Activated CD8-positive, alpha-beta memory T cell treated with anti-CD3 and anti-CD28 coated beads, Interleukin-2, amount 50 U/mL, for 4 hours (primary cell): ENCODE results near the gene USHBP1.
A peak's percentile ranks its signal among the peaks of the same experiment; 100 is the strongest.

Experiments used
- DNase-seq: peaks from one replicate; pipeline ENCODE4 v3.0.0-alpha.2; 2020

USHBP1 gene

GRCh38 chr19:17263712-17264640 is 569 bp downstream of the USHBP1 start:
- DNase-seq, result no peak

DNA sequence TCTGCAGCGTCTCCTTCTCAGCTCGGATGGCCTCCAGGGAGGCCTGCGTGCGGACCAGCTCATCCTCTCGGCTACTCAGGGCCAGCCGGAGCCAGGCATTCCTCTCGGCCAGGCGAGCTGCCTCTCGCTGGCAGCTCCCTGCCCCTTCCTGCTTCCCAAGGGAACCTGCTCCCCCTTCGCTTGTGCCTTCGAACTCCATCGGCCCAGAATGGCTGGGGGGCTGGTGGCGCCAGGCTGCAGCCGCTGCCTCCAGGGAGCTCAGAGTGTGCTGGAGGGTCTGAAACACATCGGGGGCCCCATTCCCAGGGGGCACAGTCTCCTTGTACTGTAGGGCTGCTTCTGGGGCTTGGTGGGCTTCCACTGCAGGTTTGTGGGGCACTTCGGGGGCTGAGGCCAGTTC is 2.0 kb downstream of the USHBP1 start:
- DNase-seq, result no peak

GRCh38 chr19:17260842-17261325 is 3.7 kb downstream of the USHBP1 start:
- DNase-seq, result peak; percentile 89

- no peak for DNase-seq
Observed at GRCh38 chr19:17259934-17260333, 4.6 kb downstream of the USHBP1 start.

DNA sequence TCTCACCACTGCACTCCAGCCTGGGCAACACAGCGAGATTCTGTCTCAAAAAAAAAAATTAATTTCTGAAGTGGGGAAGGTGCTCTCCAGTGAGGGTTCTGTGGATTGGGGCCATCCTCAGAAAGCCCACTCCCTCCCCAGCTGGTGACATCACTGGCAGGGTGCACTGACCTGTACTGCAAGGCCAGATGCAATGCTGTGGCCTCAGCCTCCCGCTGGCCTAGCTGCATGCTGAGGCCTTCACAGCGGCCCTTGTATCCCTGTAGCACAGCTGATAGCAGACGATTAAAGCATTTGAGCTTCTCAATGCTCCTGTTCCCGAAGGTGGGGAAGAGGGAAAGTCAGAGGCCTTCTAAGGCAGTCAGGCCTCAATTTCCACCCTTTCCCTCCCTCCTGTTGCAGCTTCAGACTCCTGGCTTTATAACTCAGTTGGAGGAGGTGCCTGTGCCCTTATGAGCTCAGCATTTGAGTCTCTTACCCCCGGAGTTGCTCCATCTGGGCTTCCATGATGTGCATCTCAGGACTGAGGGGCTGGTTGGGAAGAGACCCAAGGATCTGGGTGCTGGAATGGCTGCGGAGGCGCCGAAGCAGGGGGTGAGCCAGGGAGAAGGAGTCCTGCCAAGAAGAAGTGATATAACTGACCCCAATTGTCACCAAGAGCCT is 5.3 kb downstream of the USHBP1 start:
- no peak for DNase-seq

GRCh38 chr19:17256130-17256529 is 8.4 kb downstream of the USHBP1 start:
- no peak for DNase-seq

DNA sequence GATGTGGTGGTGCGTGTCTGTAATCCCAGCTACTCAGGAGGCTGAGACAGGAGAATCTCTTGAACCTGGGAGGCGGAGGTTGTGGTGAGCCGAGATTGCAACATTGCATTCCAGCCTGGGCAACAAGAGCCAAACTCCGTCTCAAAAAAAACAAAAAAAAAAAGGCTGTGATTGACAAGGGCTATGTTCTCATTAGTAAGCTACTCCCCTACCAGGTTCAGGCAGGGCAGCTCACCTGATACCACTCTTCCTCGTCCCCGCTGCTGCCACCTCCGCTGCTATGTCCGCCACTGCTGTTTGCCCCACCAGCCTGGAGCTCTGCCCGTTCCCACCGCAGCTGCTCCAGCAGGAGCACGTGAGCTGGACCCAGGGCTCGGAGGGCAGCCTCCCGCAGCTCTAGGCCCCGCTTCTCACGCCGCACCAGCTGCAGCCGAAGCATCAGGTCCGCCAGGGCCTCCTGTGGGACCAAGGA is 9.4 kb downstream of the USHBP1 start:
- DNase-seq, result no peak

DNA sequence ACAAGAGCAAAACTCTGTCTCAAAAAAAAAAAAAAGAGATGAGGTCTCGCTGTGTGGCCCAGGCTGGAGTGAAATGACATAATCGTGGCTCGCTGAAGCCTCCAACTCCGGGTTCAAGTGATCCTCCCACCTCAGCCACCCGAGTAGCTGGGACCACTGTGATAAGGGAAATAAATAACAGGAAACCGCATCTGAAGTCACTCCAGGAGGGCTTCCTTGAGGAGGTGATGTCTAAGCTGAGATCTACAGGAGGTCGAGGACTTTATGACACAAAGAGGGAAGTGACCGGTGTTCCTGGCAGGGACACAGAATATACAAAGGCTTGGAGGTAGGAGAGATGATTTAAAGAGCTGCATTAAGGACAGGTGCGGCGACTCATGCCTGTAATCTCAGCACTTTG is 9.9 kb downstream of the USHBP1 start:
- no peak for DNase-seq

DNA sequence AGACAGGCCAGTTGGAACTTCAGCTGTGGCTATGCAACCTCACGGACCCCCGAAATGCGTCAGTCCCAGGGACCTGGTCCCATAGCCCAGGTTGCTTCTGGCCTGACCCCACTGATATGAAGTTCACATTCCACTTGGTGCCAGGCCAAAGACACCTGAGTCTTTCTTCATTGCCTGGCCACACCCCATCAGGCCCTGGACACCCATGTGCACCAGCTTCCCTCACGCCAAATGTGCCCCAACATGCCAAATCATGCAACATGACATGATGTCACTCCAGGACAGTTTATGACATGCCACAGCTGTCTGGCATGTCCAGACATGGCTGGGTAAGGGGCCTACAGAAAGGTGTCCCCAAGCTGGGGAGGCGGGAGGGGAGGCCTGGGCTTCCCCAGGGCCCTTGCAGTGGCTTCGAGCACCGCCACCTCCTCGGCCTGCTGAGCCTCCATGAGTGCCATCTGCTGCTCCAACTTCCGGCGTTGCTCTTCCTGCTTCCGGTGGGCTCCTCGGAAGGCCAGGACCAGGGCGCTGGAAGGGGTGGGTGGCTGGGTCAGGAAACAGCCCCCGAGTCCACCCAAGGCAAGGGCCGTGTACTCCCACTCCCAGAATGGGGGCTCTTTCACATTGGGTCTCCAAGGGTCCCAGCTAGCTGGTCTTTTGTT is 14.5 kb downstream of the USHBP1 start:
- DNase-seq, result no peak

- DNase-seq, result no peak
Observed at GRCh38 chr19:17248011-17248776, 16.4 kb downstream of the USHBP1 start.

DNA sequence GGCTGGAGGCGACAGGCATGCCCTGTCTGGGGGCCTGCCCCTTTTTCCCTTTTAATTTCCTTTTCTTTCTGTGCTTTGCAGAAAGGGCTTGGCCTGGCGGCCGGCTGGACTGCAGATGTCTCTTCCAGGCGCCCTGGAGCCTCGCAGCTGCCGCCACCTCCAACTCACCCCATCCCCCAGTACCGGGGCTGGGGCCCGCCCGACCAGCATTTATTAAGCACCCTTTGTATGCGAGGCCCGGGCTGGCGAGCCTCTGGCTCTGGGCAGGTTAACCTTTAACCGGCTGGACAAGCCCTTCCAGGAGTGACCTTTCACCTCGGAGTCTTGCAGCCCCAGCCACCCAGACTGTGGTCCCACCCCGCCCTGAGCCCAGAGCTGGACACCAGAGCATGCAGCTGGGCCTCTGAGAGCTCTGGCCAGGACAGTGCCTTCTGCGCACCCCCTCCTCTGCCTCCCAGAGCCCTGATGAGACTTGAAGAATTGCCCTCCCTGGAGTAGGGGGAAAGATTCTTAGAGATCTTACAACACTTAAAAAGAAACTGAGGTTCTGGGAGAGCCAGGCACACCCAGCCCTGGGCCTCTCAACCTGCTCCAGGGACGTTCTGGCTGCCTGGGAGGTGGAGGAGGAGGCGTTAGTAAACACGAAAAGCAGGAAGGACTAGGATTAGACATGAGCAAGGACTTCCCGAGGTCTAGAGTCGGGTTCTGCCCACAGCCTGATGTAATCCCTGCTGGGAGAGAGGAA is 17.7 kb downstream of the USHBP1 start:
- no peak for DNase-seq

GRCh38 chr19:17245535-17245984 is 19.0 kb downstream of the USHBP1 start, which contains the start of gene NR2F6:
TSS of gene NR2F6 (minus strand) at chr19:17245919. CDS start at chr19:17245220, 699 bp downstream.
- no peak for DNase-seq

GRCh38 chr19:17244618-17245534 is 19.7 kb downstream of the USHBP1 start:
- DNase-seq, result no peak

DNA sequence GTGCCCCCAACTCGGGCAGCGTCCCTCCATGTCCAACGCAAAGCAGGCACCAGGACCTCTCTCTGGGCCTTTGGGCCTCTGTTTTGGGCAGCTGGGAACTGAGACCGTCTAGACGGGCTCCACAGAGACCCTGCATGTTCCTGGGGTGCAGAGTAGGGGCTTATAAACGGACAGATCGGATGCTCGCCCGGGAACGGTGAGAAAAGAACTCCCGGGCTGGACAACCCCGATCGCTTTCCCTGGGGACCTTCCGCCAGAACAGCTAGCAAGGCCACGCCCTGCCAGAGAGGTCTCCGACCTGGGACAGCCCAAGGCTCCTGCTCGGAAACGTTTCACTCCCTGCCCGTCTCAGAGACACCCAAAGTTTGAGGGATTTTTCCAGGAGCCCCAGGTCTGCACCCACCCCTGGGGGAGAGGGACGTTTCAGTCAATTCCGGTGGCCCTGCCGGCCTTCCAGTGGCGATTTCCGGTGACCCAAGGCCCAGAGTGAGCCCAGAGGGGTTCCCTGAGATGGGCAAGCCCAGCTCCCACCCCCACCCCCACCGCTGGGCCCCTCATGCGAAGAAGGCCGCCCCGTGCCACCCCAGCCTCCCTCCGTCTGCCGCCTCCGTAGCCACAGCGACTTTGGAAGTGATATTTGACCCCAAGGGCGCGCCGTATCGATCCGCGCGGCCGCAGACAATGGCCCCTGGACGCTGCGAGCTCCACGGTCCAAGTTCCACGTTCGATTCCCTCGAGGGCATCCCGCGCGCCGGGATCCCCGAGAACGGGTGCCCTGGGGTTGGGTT is 20.5 kb downstream of the USHBP1 start:
- DNase-seq, result no peak

GRCh38 chr19:17243211-17243829 is 21.2 kb downstream of the USHBP1 start:
- no peak for DNase-seq

GRCh38 chr19:17242431-17243208 is 21.9 kb downstream of the USHBP1 start:
- no peak for DNase-seq

GRCh38 chr19:17240826-17241399 is 23.6 kb downstream of the USHBP1 start:
- DNase-seq, result no peak
